SU-DHL-6 (cell line): ENCODE results near the gene ARL16.

ENCODE experiments used
- CTCF ChIP-seq: fragments of 200-600 bp; sonication (generic); IDR thresholded peaks from one replicate; pipeline ENCODE4 v1.5.1; 2017; ENCODE audit warnings: antibody characterized with exemption, mild to moderate bottlenecking, low read length, moderate library complexity; ENCODE audit not compliant: insufficient read depth, poor library complexity, severe bottlenecking
- EZH2phosphoT487 ChIP-seq: fragments of 200-600 bp; sonication (generic), shearing (Covaris generic); conservative IDR thresholded peaks from 2 replicates; pipeline ENCODE4 v1.6.1; 2018; ENCODE audit warnings: mild to moderate bottlenecking, antibody characterized with exemption, low read length, moderate library complexity, mixed read lengths

GRCh38 chr17:81673561-81674258, 9.9 kb downstream of the ARL16 start:
- TF ChIP-seq EZH2phosphoT487, result no peak
- no peak for TF ChIP-seq CTCF
